ENCODE results near the gene GBF1.
"Not testable (repeated sequence)": the region's sequence is repeated elsewhere in the genome, so short reads cannot be mapped to it uniquely, and the experiment has no call there.

The GBF1 gene

DNA sequence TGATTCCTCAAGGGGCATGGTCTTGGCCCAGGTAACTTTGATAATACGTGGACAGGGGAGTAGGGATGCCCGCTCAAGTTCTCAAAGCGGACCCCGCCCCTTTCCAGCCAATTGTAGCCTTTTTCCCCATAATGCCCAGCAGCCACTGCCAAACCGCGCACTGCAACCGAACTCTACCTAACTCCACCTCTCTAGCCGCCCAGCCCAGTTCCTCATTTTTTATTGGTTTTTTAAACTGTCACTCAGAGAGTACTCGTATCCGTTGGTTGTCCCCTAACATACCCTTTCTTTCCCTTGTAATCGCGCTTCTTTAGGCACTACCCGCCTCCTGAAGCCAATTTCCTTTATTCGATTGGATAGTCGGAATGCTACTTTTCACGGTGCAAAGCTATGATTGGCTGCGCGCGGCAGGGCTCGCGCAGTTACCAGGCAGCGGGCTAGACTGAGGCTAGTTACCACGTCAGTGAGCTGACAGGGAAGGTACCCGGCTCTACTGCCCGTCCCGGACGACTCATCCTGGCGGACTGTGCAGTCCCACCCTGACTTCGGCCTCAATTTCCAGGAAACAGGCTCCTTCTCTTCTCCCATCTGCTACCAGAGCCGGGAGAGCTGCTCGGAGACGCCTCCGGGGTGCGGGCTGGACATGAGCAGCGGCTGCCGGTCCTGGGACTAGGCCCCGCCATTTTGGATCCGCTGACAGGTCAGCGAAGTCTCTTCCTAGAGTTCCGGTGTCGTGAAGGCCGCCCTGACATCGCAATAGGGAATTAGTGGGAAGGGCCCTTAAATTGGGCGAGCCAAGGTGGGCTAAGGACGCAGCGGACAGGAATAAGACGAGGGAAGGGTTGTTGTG is at the start of gene GBF1:
GBF1 (plus strand) TSS at position 451 of the 850 bp plus-strand sequence. CDS start 13,407 bp downstream, outside the sequence.
- DNase-seq = peak; percentile 99

DNA sequence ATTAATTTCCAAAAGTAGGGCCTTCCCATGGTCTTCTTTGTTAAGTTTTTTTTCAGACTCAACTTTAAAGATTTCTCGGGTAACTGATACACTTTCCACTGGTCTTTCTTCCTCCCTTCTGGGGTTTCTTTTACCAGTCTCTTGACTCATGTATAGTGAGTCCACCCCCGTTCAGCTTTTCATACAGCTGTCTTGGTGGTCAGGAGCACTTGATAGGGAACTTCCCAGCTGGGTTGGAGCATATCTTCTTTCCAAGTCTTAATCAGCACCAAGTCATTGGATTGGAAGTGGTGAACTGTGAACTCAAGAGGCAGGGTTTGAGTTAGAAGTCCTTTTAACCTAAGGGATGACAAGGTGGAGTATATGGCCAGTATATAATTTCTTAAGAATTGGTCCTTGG is 48.4 kb upstream of the GBF1 start:
- no peak for DNase-seq

DNA sequence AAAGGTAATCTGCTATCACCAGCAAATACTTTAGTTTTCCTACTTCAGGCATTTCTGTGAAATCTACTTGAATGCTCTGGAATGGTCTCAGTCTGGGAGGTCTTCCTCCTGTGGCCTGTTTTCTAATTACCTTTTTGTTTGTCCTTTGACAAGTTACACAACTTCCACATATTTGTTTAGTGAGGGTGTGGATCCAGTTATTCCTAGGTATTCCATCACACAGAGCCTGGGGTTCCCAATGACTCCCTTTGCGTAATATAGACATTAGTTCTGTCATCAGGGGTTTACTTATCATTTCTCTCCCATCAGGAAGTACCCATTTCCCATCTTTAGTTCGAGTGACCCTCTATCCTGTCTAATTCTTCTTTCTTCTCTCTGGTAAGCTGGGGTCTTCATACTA is 47.3 kb upstream of the GBF1 start:
- no peak for DNase-seq

GRCh38 chr10:102200751-102201640 is 44.3 kb upstream of the GBF1 start:
- no peak for DNase-seq

- no peak for DNase-seq
These were observed 42.9 kb upstream of the GBF1 start for GRCh38 chr10:102202386-102202785.

DNA sequence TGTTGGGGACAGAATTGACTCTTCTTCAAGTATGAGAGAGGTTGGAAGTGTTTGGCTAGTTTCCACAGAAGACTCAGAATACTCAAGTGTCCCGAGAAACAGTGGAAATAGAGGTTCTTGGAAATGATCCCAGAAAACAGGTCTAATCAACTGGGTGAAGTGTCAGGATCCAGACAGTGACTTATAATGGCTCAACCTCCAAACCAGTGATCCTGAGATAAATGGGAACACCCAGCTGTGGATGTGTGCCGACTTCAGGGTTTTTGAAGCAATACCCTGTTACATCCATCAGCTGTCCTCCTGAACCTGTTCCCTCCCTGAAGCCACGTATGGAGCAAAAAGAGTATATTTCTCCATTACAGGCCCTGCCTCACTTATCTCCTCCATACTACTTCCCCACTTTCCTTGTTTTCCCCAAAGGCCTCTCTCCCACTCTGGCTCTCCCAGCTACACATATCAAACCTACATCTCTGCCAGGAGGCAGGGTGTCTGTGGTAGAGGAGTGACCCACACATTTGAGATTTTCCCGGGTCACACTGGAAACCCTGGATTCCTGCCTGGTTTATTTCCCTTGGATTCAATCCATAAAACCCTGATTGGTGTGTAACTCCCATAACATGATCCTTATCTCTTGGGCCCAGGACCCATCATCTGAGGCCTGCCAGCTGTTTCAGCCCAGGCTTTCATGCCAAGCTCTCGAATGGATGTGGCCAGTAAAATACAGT is 36.9 kb upstream of the GBF1 start:
- no peak for DNase-seq

DNA sequence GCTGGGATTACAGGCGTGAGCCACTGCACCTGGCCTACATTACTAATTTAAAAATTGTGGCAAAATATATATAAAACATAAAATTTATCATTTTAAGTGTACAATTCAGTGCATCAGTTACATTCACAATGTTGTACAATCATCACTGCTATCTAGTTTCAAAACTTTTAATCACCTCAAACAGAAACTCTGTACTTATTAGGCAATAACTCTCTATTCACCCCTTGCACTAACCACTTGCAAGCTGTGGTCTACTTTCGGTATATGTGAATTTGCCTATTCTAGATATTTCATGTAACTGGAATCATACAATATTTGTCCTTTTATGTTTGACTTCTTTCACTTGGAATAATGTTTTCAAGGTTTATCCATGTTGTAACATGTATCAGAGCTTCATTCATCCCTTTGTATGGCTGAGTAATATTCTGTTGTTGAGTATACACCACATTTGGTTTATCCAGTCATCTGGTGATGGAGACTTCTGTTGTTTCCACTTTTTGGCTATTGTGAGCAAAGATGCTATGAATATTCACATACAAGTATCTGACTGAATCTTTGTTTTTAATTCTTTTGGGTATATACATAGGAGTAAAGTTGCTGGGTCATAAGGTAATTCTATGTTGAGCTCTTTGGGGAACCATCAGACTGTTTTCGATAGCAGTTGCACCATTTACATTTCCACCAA is 33.6 kb upstream of the GBF1 start:
- no peak for DNase-seq

DNA sequence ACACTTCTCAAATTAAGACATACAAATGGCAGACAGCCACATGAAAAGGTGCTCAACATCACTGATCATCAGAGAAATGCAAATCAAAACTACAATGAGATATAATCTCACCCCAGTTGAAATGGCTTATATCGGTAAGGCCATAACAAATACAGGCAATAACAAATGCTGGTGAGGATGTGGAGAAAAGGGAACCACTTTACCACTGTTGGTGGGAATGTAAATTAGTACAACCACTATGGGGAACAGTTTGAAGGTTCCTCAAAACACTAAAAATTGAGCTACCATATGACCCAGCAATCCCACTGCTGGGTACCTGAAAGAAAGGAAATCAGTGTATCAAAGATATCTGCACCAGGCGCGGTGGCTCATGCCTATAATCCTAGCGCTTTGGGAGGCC is 31.7 kb upstream of the GBF1 start:
- DNase-seq = not testable (repeated sequence)

- no peak for DNase-seq
These were observed 26.0 kb upstream of the GBF1 start for GRCh38 chr10:102219370-102219769.

DNA sequence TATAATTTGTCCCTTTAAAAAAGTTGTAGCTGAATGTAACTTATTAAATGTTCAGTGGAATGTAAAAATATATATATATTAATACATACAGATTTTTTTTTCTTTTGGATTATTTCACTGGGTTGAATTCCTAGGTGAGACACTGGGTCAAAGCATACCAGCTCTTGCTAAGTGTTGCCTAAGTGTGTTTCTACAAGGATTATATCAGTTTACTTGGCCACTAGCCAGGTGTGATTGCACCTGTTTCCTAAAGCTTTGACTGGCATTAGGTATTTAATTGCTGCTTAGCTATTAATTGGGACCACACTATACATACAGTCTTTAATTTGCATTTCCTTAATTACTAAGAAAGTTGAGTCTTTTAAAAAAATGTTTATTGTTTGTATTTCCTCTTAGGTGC is 24.7 kb upstream of the GBF1 start:
- DNase-seq = no peak

GRCh38 chr10:102222797-102223196 is 22.5 kb upstream of the GBF1 start:
- no peak for DNase-seq

GRCh38 chr10:102225646-102226541 is 19.4 kb upstream of the GBF1 start, which contains the start of gene ELOVL3:
Gene ELOVL3, plus strand, starts transcription at chr10:102226299. Its CDS starts 250 bp downstream, at chr10:102226549.
- DNase-seq = no peak

DNA sequence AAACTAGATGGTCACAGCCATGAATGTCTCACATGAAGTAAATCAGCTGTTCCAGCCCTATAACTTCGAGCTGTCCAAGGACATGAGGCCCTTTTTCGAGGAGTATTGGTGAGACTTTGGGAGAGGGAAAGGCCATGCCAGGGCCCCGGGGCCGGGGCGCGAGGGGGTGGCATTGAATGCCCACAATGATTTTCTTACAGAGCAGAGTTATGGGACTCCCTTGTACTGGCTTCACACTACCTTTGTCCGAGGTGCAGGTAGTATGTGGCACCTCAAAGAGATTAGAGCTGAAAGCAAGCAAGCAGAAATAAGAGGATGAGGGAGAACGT is 18.8 kb upstream of the GBF1 start:
- no peak for DNase-seq

DNA sequence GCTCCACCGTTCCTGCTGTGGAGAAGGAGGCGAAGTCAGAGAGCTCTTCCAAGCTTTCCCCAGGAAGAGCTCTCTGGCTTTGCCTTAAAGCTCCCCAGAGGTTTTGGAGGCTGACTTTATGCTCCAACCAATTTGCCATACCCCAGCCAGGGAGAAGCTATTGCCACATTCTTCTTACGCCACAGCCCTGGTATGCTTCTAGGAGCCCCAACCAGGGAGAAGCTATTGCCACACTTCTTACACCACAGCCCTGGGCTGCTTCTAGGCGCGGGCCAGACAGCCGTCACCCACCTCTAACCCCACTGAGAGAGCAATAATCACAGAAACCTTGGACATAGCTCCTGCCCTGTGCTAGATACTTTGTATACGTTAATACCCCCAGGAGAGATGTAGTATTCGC is 18.3 kb upstream of the GBF1 start:
- DNase-seq = no peak

DNA sequence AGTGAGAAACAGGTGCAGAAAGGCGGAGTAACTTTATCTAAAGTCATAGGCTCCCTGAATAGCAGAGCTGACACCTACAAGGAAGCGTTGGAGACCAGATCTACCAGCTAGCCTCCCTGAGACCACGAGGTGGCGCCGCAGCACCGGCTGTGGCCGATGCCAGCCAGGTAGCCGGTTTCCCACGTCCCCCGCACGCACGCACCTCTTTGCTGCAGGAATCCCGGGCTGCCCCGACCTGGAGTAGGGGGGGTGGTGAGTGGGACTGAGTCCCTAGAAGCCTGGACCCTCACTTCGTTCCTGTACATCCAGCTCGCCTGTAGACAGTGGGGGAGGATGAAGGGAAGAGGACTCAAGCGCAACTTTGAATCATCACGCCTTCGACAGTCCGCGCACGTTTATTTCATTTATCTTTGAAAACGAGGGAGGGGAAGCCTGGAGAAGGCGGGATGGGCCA is 15.5 kb upstream of the GBF1 start:
- DNase-seq = peak; percentile 39

DNA sequence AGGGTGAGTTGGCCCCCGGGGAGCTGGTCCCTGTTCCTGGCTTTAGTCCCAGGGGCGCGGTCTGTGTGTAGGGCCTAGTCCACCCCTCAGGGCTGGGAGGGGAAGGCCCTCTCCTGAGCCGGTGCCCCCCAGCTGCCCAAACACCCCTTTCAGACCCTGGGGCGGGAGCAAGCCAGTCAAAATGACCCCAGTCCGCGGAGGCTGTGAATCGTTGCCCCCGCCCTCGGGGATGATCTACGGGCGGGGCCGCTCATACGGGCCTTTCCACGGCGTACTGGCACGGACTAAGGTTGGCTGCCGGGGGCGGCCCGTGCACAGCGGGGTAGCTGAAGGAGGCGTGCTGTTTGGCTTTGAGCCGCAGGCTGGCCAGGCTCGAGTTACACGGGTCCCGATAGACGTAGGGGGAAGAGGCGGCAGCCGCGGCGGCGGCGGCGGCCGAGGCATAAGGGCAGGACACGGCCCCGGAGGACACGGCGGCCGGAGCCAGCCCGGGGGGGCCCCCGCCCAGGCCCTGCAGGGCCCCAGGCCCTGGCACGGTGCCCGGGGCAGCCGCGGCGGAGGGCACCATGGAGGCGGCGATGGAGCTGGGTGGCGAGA is 15.0 kb upstream of the GBF1 start:
- DNase-seq = peak; percentile 6

- peak; percentile 36 for DNase-seq
These were observed 14.4 kb upstream of the GBF1 start for GRCh38 chr10:102230861-102231356.

DNA sequence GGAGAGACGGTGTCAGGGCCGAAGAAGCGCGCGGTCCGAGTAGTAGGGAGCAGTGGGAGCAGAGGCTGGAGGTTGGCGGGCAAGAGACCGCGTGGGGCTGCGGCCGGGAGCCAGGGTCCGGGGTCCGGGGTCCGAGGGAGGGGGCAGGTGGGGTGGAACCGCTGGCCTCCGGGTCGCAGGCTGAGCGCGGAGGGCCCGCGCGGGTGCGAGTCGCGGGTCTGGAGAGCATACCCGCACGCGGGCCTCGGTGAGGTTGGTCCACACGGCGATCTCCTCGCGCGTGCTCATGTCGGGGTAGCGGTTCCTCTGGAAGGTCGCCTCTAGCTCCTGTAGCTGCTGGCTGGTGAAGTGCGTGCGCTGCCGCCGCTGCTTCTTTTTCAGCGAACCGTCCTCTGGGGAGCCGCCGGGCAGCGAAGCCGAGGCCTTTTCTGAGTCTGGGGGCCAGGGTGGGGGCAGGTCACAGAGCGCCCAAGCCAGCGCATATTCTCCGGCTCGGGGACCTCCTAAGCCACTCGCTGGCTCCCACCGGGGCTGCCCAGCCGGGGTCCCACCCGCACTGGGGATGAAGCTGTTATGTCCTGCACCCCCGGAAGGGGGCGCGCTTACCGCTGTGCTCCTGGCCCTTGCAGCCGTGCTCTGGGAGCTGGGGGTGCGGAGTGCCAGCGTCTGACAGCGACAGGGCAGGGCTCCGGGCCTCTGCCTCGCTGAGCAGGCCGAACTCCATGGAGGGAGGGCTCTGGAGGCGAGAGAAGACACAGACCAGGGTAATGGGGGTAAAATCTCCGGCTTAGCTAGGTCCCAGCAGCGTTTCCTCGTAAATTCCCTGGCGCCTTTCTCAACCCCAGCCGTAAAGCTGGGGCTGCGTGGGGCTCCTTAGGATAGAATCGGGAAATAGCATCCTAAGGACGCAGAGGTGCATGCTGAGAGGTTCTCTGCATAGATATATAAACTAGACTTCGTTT is 13.7 kb upstream of the GBF1 start:
- DNase-seq = peak; percentile 13

DNA sequence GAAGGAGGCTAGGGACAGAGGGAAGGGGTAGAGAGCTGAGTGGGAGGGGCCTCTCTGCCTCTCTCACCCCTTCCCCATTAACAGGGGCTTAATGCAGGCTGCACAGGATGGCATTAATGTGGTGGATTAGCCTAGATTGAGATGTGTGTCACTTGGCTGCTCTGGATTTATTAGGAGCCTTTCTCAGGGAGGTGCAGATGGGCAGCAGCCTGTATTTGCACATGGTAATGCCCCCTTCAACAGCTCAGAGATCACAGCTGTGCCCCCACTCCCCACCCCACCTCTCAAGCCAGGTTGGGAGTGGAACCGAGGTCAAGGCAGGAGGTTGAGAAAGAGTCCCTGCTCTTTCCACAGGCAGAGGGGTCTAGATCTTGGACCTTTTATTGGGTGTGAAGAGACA is 11.3 kb upstream of the GBF1 start:
- no peak for DNase-seq

Measured in SHP77 treated with DMSO at 0.1 percent for 48 hours (cell line).